B cell (primary cell): ENCODE data around the gene P4HA2. TPM values are rescaled to one million over a fixed set of nuclear protein-coding genes. Genes with fewer than 3 reads are reported as not detected.
A peak's percentile ranks its signal among the peaks of the same experiment; 100 is the strongest.

Source experiments
- ATAC-seq: fragments of 200-7000 bp; cut with Tn5 transposase; one replicate; pipeline ENCODE4 v1.10.0; 2021; ENCODE audit warnings: low read depth, mild to moderate bottlenecking, moderate number of reproducible peaks, moderate library complexity
- CTCF ChIA-PET: fragments of 350-600 bp; sonication (Branson Sonifier 250); formaldehyde crosslinking; loops from one replicate; lab custom pipeline; 2021; ENCODE audit warnings: antibody characterized with exemption, inconsistent platforms; lab: Charles Lee
- POLR2A ChIA-PET: fragments of 350-600 bp; sonication (Branson Sonifier 250); formaldehyde crosslinking; loops from one replicate; lab custom pipeline; 2021; ENCODE audit warnings: antibody characterized with exemption; lab: Charles Lee
- DNase-seq: peaks from one replicate; pipeline ENCODE4 v3.0.0; 2013
- H2AFZ ChIP-seq: 2 replicates; pipeline ENCODE4 v1.6.1; 2012; ENCODE audit warnings: mild to moderate bottlenecking, low read depth, low read length; ENCODE audit not compliant: insufficient read depth, poor library complexity, severe bottlenecking
- H3K27ac ChIP-seq, 2 donors: 1 replicate in 1 of 2; 2 replicates in 1 of 2; pipeline ENCODE4 v1.5.1; 2012 to 2013; ENCODE audit warnings: low read length in 2 of 2, mild to moderate bottlenecking in 2 of 2, moderate library complexity in 1 of 2
- H3K27me3 ChIP-seq, 4 experiments: fragments of 200-600 bp in 1 of 4; sonication (generic) in 1 of 4; replicated peaks in 1 of 4; 1 replicate in 2 of 4; 2 replicates in 2 of 4; pipeline versions ENCODE4 v1.6.1 to v1.7.0; 2013 to 2016; ENCODE audit warnings: low read length in 3 of 4, mild to moderate bottlenecking in 2 of 4, mixed read lengths in 1 of 4, moderate library complexity in 1 of 4; ENCODE audit not compliant: insufficient read depth in 4 of 4, control insufficient read depth in 3 of 4; ENCODE audit errors: control extremely low read depth in 1 of 4
- H3K36me3 ChIP-seq, 2 experiments: replicated peaks in 1 of 2; 1 replicate in 1 of 2; 2 replicates in 1 of 2; pipeline versions ENCODE4 v1.6.1 to v1.7.1; 2013; ENCODE audit warnings: low read length in 1 of 2; ENCODE audit not compliant: insufficient read depth in 2 of 2, control insufficient read depth in 1 of 2; ENCODE audit errors: control extremely low read depth in 1 of 2, extremely low read depth in 1 of 2
- H3K4me1 ChIP-seq, 2 donors: fragments of 200-600 bp in 1 of 2; sonication (generic) in 1 of 2; 1 replicate in 1 of 2; 2 replicates in 1 of 2; pipeline versions ENCODE4 v1.5.1 to v1.6.1; 2013 to 2017; ENCODE audit warnings: low read length in 2 of 2; ENCODE audit not compliant: control insufficient read depth in 2 of 2, insufficient read depth in 2 of 2
- H3K4me2 ChIP-seq: replicated peaks from 2 replicates; pipeline ENCODE3; 2012; ENCODE audit warnings: mild to moderate bottlenecking, low read depth, low read length; ENCODE audit not compliant: poor library complexity, severe bottlenecking
- H3K4me3 ChIP-seq, 5 experiments: fragments of 200-600 bp in 1 of 5; sonication (generic) in 1 of 5; 1 replicate in 3 of 5; 2 replicates in 2 of 5; pipeline versions ENCODE4 v1.5.1 to v1.7.0; 2011 to 2016; ENCODE audit warnings: low read length in 4 of 5, mild to moderate bottlenecking in 4 of 5, low read depth in 2 of 5, control low read depth in 1 of 5, moderate library complexity in 1 of 5; ENCODE audit not compliant: insufficient read depth in 1 of 5; ENCODE audit errors: control extremely low read depth in 1 of 5, extremely low read depth in 1 of 5
- H3K79me2 ChIP-seq: fragments of 200-600 bp; sonication (generic); one replicate; pipeline ENCODE4 v1.6.0; 2016; ENCODE audit warnings: low read length; ENCODE audit not compliant: control insufficient read depth, insufficient read depth
- H3K9ac ChIP-seq: fragments of 200-600 bp; sonication (generic); 2 replicates; pipeline ENCODE4 v1.6.1; 2017; ENCODE audit warnings: mild to moderate bottlenecking, low read length, moderate library complexity
- H3K9me3 ChIP-seq, 3 donors: one replicate each; pipeline versions ENCODE4 v1.6.1 to v1.7.1; 2013; ENCODE audit warnings: low read length in 2 of 3; ENCODE audit not compliant: control insufficient read depth in 2 of 3, insufficient read depth in 1 of 3; ENCODE audit errors: control extremely low read depth in 1 of 3
- H4K20me1 ChIP-seq: 2 replicates; pipeline ENCODE4 v1.6.0; 2012; ENCODE audit warnings: mild to moderate bottlenecking, low read length; ENCODE audit not compliant: insufficient read depth, control insufficient read depth, poor library complexity, severe bottlenecking
- H3K27ac Mint-ChIP-seq: one replicate; pipeline ENCODE4 v1.8.0; 2021; ENCODE audit warnings: mixed read lengths
- H3K27me3 Mint-ChIP-seq: one replicate; pipeline ENCODE4 v1.8.0; 2021; ENCODE audit warnings: mixed read lengths
- H3K4me1 Mint-ChIP-seq: one replicate; pipeline ENCODE4 v1.8.0; 2021; ENCODE audit warnings: mixed read lengths
- H3K4me3 Mint-ChIP-seq: one replicate; pipeline ENCODE4 v1.8.0; 2021; ENCODE audit warnings: mixed read lengths
- H3K9me3 Mint-ChIP-seq: one replicate; pipeline ENCODE4 v1.8.0; 2022; ENCODE audit warnings: mixed read lengths; ENCODE audit not compliant: insufficient read depth
- EZH2 ChIP-seq: IDR thresholded peaks from 2 replicates; pipeline ENCODE4 v1.6.1; 2012; ENCODE audit warnings: borderline replicate concordance, low read depth, mild to moderate bottlenecking, moderate library complexity, low read length; ENCODE audit not compliant: insufficient read depth, poor library complexity, severe bottlenecking
- WGBS: methylation state at CpG from one replicate; pipeline ENCODE4 v1.1.5; 2013; ENCODE audit warnings: missing lambda C conversion rate; ENCODE audit not compliant: insufficient coverage; 5-methylcytosine and 5-hydroxymethylcytosine counted together
- intact Hi-C: fragments of 100-400 bp; cut with micrococcal nuclease; formaldehyde crosslinking; loops from one replicate; pipeline ENCODE4 v1.10.0; 2022
- polyA plus RNA-seq: library from polyadenylated mRNA; depleted of rRNA; stranded (reverse); fragments of >200 nt; gene quantifications from 2 replicates; pipeline ENCODE4 v1.2.3, GENCODE V29; 2012
- total RNA-seq, 2 donors: library from RNA; stranded (reverse); fragments of 120-200 nt in 1 of 2; gene quantifications; 1 replicate in 1 of 2; 2 replicates in 1 of 2; pipeline versions ENCODE4 v1.2.3 to v1.2.4, GENCODE V29; 2013 to 2022
- TF ChIP-seq, protein P1 (sequence below): fragments of 200-600 bp; IDR thresholded peaks from one replicate; pipeline ENCODE4 v1.8.0; 2022; ENCODE audit warnings: antibody characterized with exemption, mild to moderate bottlenecking

P4HA2 gene
- total and polyA plus RNA-seq, 2 donors (not counting 1 experiment from before 2014, with no cell fraction given) = 0.09 to 0.25 TPM

GRCh38 chr5:132190161-132190817 lies 37.4 kb downstream of the P4HA2 start:
- H3K27me3 Mint-ChIP-seq = peaks cover 5% of the 10 kb centered on the region
- Histone ChIP-seq H3K9ac (no peak overlapping the region), H3K4me2 (no peak overlapping the region), H3K79me2 (no peaks in the 10 kb centered on the region), H3K4me1 (no peaks in the 10 kb centered on the region), H3K27me3 (no peaks in the 10 kb centered on the region), H3K27ac (no peak overlapping the region), H2AFZ (no peak overlapping the region), H3K4me3 (no peak overlapping the region), H3K9me3 (no peaks in the 10 kb centered on the region), H4K20me1 (no peaks in the 10 kb centered on the region), H3K36me3 (no peaks in the 10 kb centered on the region)
- ChIA-PET CTCF (interaction anchor here (0.8 to 2.7 kb wide), 8 partner anchors 11 to 210 kb away, joined by 3 to 12 read pairs (median 4); no protein-coding TSS in a partner anchor), POLR2A (interaction anchor here (0.7 kb wide), 1 partner anchor 542 kb away, joined by 5 read pairs; no protein-coding TSS in a partner anchor)
- peaks cover 2% of the 10 kb centered on the region for H3K4me1 Mint-ChIP-seq
- H3K4me3 Mint-ChIP-seq = no peak overlapping the region
- TF ChIP-seq, protein P1, sequence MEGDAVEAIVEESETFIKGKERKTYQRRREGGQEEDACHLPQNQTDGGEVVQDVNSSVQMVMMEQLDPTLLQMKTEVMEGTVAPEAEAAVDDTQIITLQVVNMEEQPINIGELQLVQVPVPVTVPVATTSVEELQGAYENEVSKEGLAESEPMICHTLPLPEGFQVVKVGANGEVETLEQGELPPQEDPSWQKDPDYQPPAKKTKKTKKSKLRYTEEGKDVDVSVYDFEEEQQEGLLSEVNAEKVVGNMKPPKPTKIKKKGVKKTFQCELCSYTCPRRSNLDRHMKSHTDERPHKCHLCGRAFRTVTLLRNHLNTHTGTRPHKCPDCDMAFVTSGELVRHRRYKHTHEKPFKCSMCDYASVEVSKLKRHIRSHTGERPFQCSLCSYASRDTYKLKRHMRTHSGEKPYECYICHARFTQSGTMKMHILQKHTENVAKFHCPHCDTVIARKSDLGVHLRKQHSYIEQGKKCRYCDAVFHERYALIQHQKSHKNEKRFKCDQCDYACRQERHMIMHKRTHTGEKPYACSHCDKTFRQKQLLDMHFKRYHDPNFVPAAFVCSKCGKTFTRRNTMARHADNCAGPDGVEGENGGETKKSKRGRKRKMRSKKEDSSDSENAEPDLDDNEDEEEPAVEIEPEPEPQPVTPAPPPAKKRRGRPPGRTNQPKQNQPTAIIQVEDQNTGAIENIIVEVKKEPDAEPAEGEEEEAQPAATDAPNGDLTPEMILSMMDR = peak; percentile 60
- no peak for TF ChIP-seq EZH2
- ATAC-seq = peak; percentile 96
- WGBS = no CpG with 5 or more reads among the region's 3 CpGs
- intact Hi-C loops = no loop called here
- H3K27ac Mint-ChIP-seq = no peak overlapping the region
- no peaks in the 10 kb centered on the region for H3K9me3 Mint-ChIP-seq
- DNase-seq = peak; percentile 61

- peaks cover 7% of the 10 kb centered on the region for H3K4me1 Mint-ChIP-seq
- WGBS = 100% methylated on average over 1 of the region's 1 CpG
- Histone ChIP-seq H2AFZ (no peak overlapping the region), H4K20me1 (no peaks in the 10 kb centered on the region), H3K4me1 (peaks cover 5% of the 10 kb centered on the region in 2 donors), H3K27me3 (no peaks in the 10 kb centered on the region), H3K79me2 (no peaks in the 10 kb centered on the region), H3K4me3 (no peak overlapping the region), H3K9ac (no peak overlapping the region), H3K36me3 (no peaks in the 10 kb centered on the region), H3K27ac (no peak overlapping the region), H3K4me2 (no peak overlapping the region), H3K9me3 (peaks cover 0 to 5% (median 0%) of the 10 kb centered on the region in 3 donors)
- no peak for TF ChIP-seq EZH2
- TF ChIP-seq, protein P1 = no peak
- ChIA-PET CTCF (no interaction called here), POLR2A (no interaction called here)
- no peak overlapping the region for H3K27ac Mint-ChIP-seq
- peaks cover 5% of the 10 kb centered on the region for H3K27me3 Mint-ChIP-seq
- ATAC-seq (no peak), DNase-seq (no peak)
- intact Hi-C loops = no loop called here
- H3K4me3 Mint-ChIP-seq = no peak overlapping the region
- H3K9me3 Mint-ChIP-seq = peaks cover 2% of the 10 kb centered on the region
These were observed 43.1 kb downstream of the P4HA2 start for GRCh38 chr5:132184588-132184987.
